ENCODE measurements around the gene TBC1D14. TPM values are rescaled to one million over a fixed set of nuclear protein-coding genes. Genes with fewer than 3 reads are reported as not detected.

The TBC1D14 gene
- total and polyA plus RNA-seq, 10 of the 15 experiments (the other 5 are each of a cell fraction or from before 2014, with no cell fraction given) = 0.87 to 39.3 (median 30.1) TPM

GRCh38 chr4:6889736-6890324, 19.8 kb upstream of the TBC1D14 start (continued):
- TF ChIP-seq, protein P1, sequence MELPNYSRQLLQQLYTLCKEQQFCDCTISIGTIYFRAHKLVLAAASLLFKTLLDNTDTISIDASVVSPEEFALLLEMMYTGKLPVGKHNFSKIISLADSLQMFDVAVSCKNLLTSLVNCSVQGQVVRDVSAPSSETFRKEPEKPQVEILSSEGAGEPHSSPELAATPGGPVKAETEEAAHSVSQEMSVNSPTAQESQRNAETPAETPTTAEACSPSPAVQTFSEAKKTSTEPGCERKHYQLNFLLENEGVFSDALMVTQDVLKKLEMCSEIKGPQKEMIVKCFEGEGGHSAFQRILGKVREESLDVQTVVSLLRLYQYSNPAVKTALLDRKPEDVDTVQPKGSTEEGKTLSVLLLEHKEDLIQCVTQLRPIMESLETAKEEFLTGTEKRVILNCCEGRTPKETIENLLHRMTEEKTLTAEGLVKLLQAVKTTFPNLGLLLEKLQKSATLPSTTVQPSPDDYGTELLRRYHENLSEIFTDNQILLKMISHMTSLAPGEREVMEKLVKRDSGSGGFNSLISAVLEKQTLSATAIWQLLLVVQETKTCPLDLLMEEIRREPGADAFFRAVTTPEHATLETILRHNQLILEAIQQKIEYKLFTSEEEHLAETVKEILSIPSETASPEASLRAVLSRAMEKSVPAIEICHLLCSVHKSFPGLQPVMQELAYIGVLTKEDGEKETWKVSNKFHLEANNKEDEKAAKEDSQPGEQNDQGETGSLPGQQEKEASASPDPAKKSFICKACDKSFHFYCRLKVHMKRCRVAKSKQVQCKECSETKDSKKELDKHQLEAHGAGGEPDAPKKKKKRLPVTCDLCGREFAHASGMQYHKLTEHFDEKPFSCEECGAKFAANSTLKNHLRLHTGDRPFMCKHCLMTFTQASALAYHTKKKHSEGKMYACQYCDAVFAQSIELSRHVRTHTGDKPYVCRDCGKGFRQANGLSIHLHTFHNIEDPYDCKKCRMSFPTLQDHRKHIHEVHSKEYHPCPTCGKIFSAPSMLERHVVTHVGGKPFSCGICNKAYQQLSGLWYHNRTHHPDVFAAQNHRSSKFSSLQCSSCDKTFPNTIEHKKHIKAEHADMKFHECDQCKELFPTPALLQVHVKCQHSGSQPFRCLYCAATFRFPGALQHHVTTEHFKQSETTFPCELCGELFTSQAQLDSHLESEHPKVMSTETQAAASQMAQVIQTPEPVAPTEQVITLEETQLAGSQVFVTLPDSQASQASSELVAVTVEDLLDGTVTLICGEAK (IDR thresholded peaks at IDR 0.05; ENCODE audit: borderline replicate concordance) = no peak
- TF ChIP-seq KLF5 (IDR thresholded peaks at IDR 0.05; ENCODE audit: partially characterized antibody) = no peak
- TF ChIP-seq HCFC1 (IDR thresholded peaks at IDR 0.05; ENCODE audit: low read length) = no peak
- no peak for TF ChIP-seq JUND (IDR thresholded peaks at IDR 0.05; ENCODE audit: low read depth, low read length)
- TF ChIP-seq RELB (IDR thresholded peaks at IDR 0.05; ENCODE audit: low read depth) = no peak
- no peak for TF ChIP-seq CHD2 (IDR thresholded peaks at IDR 0.05; ENCODE audit: borderline replicate concordance, low read depth, low read length)
- no peak for TF ChIP-seq REST (IDR thresholded peaks at IDR 0.05; ENCODE audit: low read depth, low read length)
- no peak for TF ChIP-seq NR2F1 (conservative IDR thresholded peaks at IDR 0.05)
- no peak for TF ChIP-seq RELA (IDR thresholded peaks at IDR 0.05; ENCODE audit: borderline replicate concordance, partially characterized antibody)
- no peak for TF ChIP-seq IKZF2 (IDR thresholded peaks at IDR 0.05)
- no peak for TF ChIP-seq ASH2L (IDR thresholded peaks at IDR 0.05; ENCODE audit: borderline replicate concordance, low read depth)
- TF ChIP-seq SMARCA5 (IDR thresholded peaks at IDR 0.05) = no peak
- no peak for TF ChIP-seq TAF1 (IDR thresholded peaks at IDR 0.05; ENCODE audit: borderline replicate concordance, low read depth, low read length)
- no peak for TF ChIP-seq RFX5 (IDR thresholded peaks at IDR 0.05; ENCODE audit: low read depth, low read length)
